Measurements from ENCODE around the gene STRAP. TPM values are rescaled to one million over a fixed set of nuclear protein-coding genes. Genes with fewer than 3 reads are reported as not detected.

The STRAP gene
- total and polyA plus RNA-seq, 2 experiments from 2014 or later, result 229 to 403 TPM

DNA sequence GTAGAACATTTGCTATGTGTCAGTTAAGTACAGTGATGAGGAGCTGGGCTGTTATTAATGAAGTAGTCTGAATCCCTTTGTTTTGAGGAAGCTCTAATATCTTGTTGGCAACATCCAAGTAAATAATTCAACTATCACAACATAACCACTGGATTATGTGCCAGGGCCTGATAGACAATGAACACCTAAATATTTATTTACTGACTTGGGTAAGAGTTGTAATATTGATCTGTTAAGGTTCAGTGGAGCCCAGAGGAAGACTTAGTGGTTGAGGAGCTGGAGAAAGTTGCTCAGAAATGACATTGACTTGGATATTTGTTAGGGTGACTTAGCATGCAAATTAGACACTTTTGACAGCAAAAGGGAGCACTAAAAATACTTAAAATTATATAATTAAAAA, 55.7 kb downstream of the STRAP start (continued):
- TF ChIP-seq, protein P1, sequence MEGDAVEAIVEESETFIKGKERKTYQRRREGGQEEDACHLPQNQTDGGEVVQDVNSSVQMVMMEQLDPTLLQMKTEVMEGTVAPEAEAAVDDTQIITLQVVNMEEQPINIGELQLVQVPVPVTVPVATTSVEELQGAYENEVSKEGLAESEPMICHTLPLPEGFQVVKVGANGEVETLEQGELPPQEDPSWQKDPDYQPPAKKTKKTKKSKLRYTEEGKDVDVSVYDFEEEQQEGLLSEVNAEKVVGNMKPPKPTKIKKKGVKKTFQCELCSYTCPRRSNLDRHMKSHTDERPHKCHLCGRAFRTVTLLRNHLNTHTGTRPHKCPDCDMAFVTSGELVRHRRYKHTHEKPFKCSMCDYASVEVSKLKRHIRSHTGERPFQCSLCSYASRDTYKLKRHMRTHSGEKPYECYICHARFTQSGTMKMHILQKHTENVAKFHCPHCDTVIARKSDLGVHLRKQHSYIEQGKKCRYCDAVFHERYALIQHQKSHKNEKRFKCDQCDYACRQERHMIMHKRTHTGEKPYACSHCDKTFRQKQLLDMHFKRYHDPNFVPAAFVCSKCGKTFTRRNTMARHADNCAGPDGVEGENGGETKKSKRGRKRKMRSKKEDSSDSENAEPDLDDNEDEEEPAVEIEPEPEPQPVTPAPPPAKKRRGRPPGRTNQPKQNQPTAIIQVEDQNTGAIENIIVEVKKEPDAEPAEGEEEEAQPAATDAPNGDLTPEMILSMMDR (conservative IDR thresholded peaks at IDR 0.05; ENCODE audit: low read depth in 2 of 2), result no peak
- TF ChIP-seq JUNB (IDR thresholded peaks at IDR 0.05; ENCODE audit: unreplicated experiment) (no peak), REST (IDR thresholded peaks at IDR 0.05; ENCODE audit: unreplicated experiment) (no peak)

- no peak overlapping the region for H3K4me3 ChIP-seq
- TF ChIP-seq ZNF331 (CRISPR knock-in tag; IDR thresholded peaks at IDR 0.05; ENCODE audit: low read depth) (peak; percentile 91), REST (IDR thresholded peaks at IDR 0.05; ENCODE audit: unreplicated experiment) (no peak)
- no peaks in the 10 kb centered on the region for H3K79me2 ChIP-seq (replicated peaks; ENCODE audit: insufficient read depth)
- H3K36me3 ChIP-seq (ENCODE audit: insufficient read depth), result no peaks in the 10 kb centered on the region
- peaks cover 13% of the 10 kb centered on the region; the same call in 1 of the 2 replicates for H3K4me1 ChIP-seq (ENCODE audit: insufficient read depth)
- peaks cover 13% of the 10 kb centered on the region for H3K4me1 Mint-ChIP-seq
- no peaks in the 10 kb centered on the region for H3F3A ChIP-seq (replicated peaks; ENCODE audit: low read depth)
- H3K36me3 Mint-ChIP-seq (ENCODE audit: low read depth), result peaks cover 4% of the 10 kb centered on the region; the same call in 2 of the 3 replicates
- peaks cover 1% of the 10 kb centered on the region for H3K27me3 Mint-ChIP-seq (ENCODE audit: insufficient read depth, low read depth, poor library complexity)
- no peak for ATAC-seq
- H3K9me2 ChIP-seq (ENCODE audit: insufficient read depth), result no peaks in the 10 kb centered on the region
- H2AFZ ChIP-seq, result no peak overlapping the region
- no peaks in the 10 kb centered on the region for H3K27me3 ChIP-seq (ENCODE audit: insufficient read depth)
- H3K27ac ChIP-seq (ENCODE audit: low read depth), result no peak overlapping the region
- no peaks in the 10 kb centered on the region; the same call in 2 of the 3 replicates for H3K9me3 Mint-ChIP-seq
- no peak for DNase-seq (ENCODE audit: low spot score)
- H3K4me3 Mint-ChIP-seq, result no peak overlapping the region
- no peaks in the 10 kb centered on the region for H4K20me1 ChIP-seq (replicated peaks; ENCODE audit: insufficient read depth)
- no peak overlapping the region for H3K27ac Mint-ChIP-seq
- no peak overlapping the region for H3K4me2 ChIP-seq
These were observed 56.9 kb downstream of the STRAP start for GRCh38 chr12:15939111-15939510.
